H1 (cell line): Measurements from ENCODE around the gene CCDC51. TPM values are rescaled to one million over a fixed set of nuclear protein-coding genes. Genes with fewer than 3 reads are reported as not detected.

Experiments
- BACH1 ChIP-seq: IDR thresholded peaks from 2 replicates; pipeline ENCODE4 v1.6.1; 2012; ENCODE audit warnings: low read length, improper control_type of control experiment
- CTBP2 ChIP-seq: IDR thresholded peaks from 2 replicates; pipeline ENCODE4 v1.7.0; 2011; ENCODE audit warnings: borderline replicate concordance, mild to moderate bottlenecking, moderate library complexity, mixed read lengths, low read length; ENCODE audit not compliant: insufficient read depth, insufficient read length
- KDM1A ChIP-seq: fragments of 200-600, 300-600 bp; sonication (generic); IDR thresholded peaks from 2 replicates; pipeline ENCODE4 v1.7.1; 2016; ENCODE audit warnings: mild to moderate bottlenecking, low read length, borderline replicate concordance
- KDM5A ChIP-seq: fragments of 200-600 bp; IDR thresholded peaks from 2 replicates; pipeline ENCODE4 v1.7.1; 2012; ENCODE audit warnings: mild to moderate bottlenecking, low read length, inconsistent platforms, mixed read lengths
- POLR2A ChIP-seq, 2 experiments: IDR thresholded peaks; 1 replicate in 1 of 2; 2 replicates in 1 of 2; pipeline ENCODE4 v1.6.1; 2011; ENCODE audit warnings: low read depth in 2 of 2, low read length in 2 of 2, mild to moderate bottlenecking in 2 of 2; ENCODE audit errors: control extremely low read depth in 1 of 2
- RAD21 ChIP-seq, 2 experiments: IDR thresholded peaks in 1 of 2; conservative IDR thresholded peaks in 1 of 2; 2 replicates each; pipeline ENCODE4 v1.6.1; 2011; ENCODE audit warnings: low read depth in 2 of 2, low read length in 2 of 2, improper control_type of control experiment in 1 of 2, inconsistent platforms in 1 of 2, mild to moderate bottlenecking in 1 of 2, moderate library complexity in 1 of 2
- RNF2 ChIP-seq: fragments of 200-900, 300-1000 bp; sonication (generic); IDR thresholded peaks from 2 replicates; pipeline ENCODE4 v1.7.1; 2016; ENCODE audit warnings: borderline replicate concordance, low read depth, mild to moderate bottlenecking, antibody characterized with exemption, low read length; ENCODE audit not compliant: poor library complexity, severe bottlenecking; ENCODE audit errors: missing control alignments
- polyA plus RNA-seq, 7 experiments: library from polyadenylated mRNA; depleted of rRNA in 3 of 7; stranded (reverse) in 5 of 7; unstranded in 2 of 7; fragments of >200 nt in 5 of 7; fragments of 200-250 nt in 2 of 7; gene quantifications; 1 replicate in 5 of 7; 2 replicates in 1 of 7; 4 replicates in 1 of 7; pipeline versions ENCODE4 v1.2.1 to v1.2.3, GENCODE V29; 2011 to 2013; ENCODE audit warnings: missing spikeins in 2 of 7, mixed read lengths in 2 of 7
- total RNA-seq: library from RNA; stranded (reverse); fragmentation: NEBNext Ultra II Directional; extraction: Animal tissue kit (Norgen Biotek cat#: 25700); gene quantifications from 2 replicates; pipeline ENCODE4 v1.2.1, GENCODE V29; 2021

The CCDC51 gene
- total and polyA plus RNA-seq, 2 of the 8 experiments (the other 6 are each of a cell fraction or from before 2014, with no cell fraction given), result 21.3 to 21.4 TPM

DNA sequence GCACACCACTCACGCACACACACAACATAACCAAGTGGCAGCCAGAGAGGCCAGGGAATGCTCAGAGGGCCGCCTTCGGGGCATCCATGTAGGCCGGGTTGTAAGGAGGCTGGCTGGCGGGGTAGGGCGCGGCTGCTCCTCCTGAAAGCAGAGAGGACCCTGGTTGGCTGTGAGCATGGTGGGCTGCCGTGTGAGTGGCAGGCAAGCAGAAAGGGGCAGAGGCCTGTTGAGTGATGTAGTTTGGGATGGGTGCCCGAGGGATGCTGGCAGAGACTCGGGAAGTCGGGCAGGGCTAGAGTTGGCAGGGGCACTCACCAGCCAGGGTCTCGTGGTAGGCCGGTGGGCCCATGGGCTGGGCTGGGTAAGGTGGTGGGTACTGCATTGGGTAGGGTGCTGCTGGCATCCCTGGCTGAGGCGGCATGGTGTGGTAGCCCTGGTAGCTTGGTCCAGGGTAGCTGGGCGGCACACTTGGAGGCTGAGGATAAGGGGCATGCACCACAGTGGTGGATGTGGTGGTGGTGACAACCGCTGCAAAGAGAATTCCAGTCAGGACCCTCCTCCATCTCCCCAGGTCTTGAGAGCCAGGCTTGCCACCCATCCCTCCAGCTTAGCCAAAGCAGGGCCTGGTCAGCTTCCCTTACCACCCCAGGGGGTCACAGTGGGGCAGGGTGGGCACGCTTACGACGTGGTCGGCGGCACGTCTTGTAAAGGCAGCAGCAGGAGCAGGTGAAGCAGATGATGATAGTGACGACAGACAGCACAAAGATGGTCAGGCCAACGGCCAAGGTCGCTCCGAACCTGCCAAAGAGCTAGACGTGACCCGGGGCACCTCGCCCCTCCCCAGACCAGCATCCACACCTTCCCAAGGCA is 29.4 kb upstream of the CCDC51 start (continued):
- TF ChIP-seq KDM5A (no peak), RAD21 (IDR thresholded peaks at IDR 0.05 in 1 of 2, conservative IDR thresholded peaks at IDR 0.05 in 1 of 2; ENCODE audit: low read depth in 2 of 2, low read length in 2 of 2) (no peak), BACH1 (no peak), RNF2 (no peak), CTBP2 (no peak), POLR2A (IDR thresholded peaks at IDR 0.05; ENCODE audit: control extremely low read depth in 1 of 2, low read depth in 2 of 2, low read length in 2 of 2) (no peak), KDM1A (no peak)
